Nephron (organoid): ENCODE measurements around the gene PPP6R1.

Source experiments
- H3K27ac Mint-ChIP-seq, 3 experiments: 2 replicates each; pipeline ENCODE4 v1.8.0; 2020; ENCODE audit warnings: mixed read lengths in 3 of 3, mild to moderate bottlenecking in 2 of 3, moderate library complexity in 1 of 3
- H3K27me3 Mint-ChIP-seq: 2 replicates; pipeline ENCODE4 v1.8.0; 2021; ENCODE audit warnings: low read depth, mild to moderate bottlenecking, moderate library complexity, mixed read lengths
- H3K36me3 Mint-ChIP-seq: 2 replicates; pipeline ENCODE4 v1.8.0; 2020; ENCODE audit warnings: low read depth, mixed read lengths
- H3K4me1 Mint-ChIP-seq: 2 replicates; pipeline ENCODE4 v1.8.0; 2020; ENCODE audit warnings: mixed read lengths
- H3K4me3 Mint-ChIP-seq, 3 experiments: 2 replicates each; pipeline ENCODE4 v1.8.0; 2020; ENCODE audit warnings: mild to moderate bottlenecking in 3 of 3, mixed read lengths in 3 of 3, moderate library complexity in 2 of 3
- H3K9me3 Mint-ChIP-seq: 2 replicates; pipeline ENCODE4 v1.8.0; 2020; ENCODE audit warnings: mixed read lengths
- CTCF ChIP-seq, 3 experiments: fragments of 200-600 bp; sonication (generic); IDR thresholded peaks; one replicate each; pipeline ENCODE4 v1.5.0; 2021; ENCODE audit warnings: antibody characterized with exemption in 3 of 3; ENCODE audit not compliant: unreplicated experiment in 3 of 3

The PPP6R1 gene

GRCh38 chr19:55301459-55302317 is 42.9 kb upstream of the PPP6R1 start:
- Mint-ChIP-seq H3K27ac (peak overlapping the region in 2 of 3 experiments; percentile 43 to 52), H3K4me3 (peak overlapping the region; percentile 71 to 77 (median 75)), H3K27me3 (no peaks in the 10 kb centered on the region), H3K4me1 (peaks cover 8% of the 10 kb centered on the region), H3K9me3 (no peaks in the 10 kb centered on the region), H3K36me3 (peaks cover 47% of the 10 kb centered on the region)
- peak; percentile 96 to 98 (median 97) for TF ChIP-seq CTCF (IDR thresholded peaks at IDR 0.05; ENCODE audit: unreplicated experiment in 3 of 3)

GRCh38 chr19:55300886-55301458 is 42.2 kb upstream of the PPP6R1 start:
- peak overlapping the region; percentile 71 to 77 (median 75) for H3K4me3 Mint-ChIP-seq
- no peaks in the 10 kb centered on the region for H3K27me3 Mint-ChIP-seq
- TF ChIP-seq CTCF (IDR thresholded peaks at IDR 0.05; ENCODE audit: unreplicated experiment in 3 of 3): no peak
- peaks cover 8% of the 10 kb centered on the region for H3K4me1 Mint-ChIP-seq
- peaks cover 44% of the 10 kb centered on the region for H3K36me3 Mint-ChIP-seq
- H3K9me3 Mint-ChIP-seq: no peaks in the 10 kb centered on the region
- no peak overlapping the region for H3K27ac Mint-ChIP-seq

- Mint-ChIP-seq H3K9me3 (no peaks in the 10 kb centered on the region), H3K36me3 (peaks cover 45% of the 10 kb centered on the region), H3K27ac (no peak overlapping the region), H3K4me3 (no peak overlapping the region), H3K4me1 (peaks cover 4% of the 10 kb centered on the region), H3K27me3 (no peaks in the 10 kb centered on the region)
- TF ChIP-seq CTCF (IDR thresholded peaks at IDR 0.05; ENCODE audit: unreplicated experiment in 3 of 3): no peak
Observed at GRCh38 chr19:55299991-55300390, 41.2 kb upstream of the PPP6R1 start.

- Mint-ChIP-seq H3K4me1 (peaks cover 4% of the 10 kb centered on the region), H3K36me3 (peaks cover 38% of the 10 kb centered on the region), H3K27me3 (no peaks in the 10 kb centered on the region), H3K9me3 (no peaks in the 10 kb centered on the region), H3K27ac (no peak overlapping the region), H3K4me3 (no peak overlapping the region)
- TF ChIP-seq CTCF (IDR thresholded peaks at IDR 0.05; ENCODE audit: unreplicated experiment in 3 of 3): no peak
Observed at GRCh38 chr19:55297267-55297666, 38.5 kb upstream of the PPP6R1 start.

GRCh38 chr19:55289117-55289796 is 30.4 kb upstream of the PPP6R1 start:
- Mint-ChIP-seq H3K27ac (no peak overlapping the region), H3K4me3 (no peak overlapping the region), H3K4me1 (peaks cover 4% of the 10 kb centered on the region), H3K36me3 (peaks cover 19% of the 10 kb centered on the region), H3K9me3 (no peaks in the 10 kb centered on the region), H3K27me3 (no peaks in the 10 kb centered on the region)
- TF ChIP-seq CTCF (IDR thresholded peaks at IDR 0.05; ENCODE audit: unreplicated experiment in 3 of 3): no peak
